Glutamatergic neuron (in vitro differentiated cells): Measurements from ENCODE around the gene IQGAP3. TPM values are rescaled to one million over a fixed set of nuclear protein-coding genes. Genes with fewer than 3 reads are reported as not detected.

Source experiments
- DNase-seq: peaks from one replicate; pipeline ENCODE4 v3.0.0; 2022
- H3K27ac Mint-ChIP-seq: one replicate; pipeline ENCODE4 v1.8.0; 2020; ENCODE audit warnings: mild to moderate bottlenecking, mixed read lengths, inconsistent platforms; ENCODE audit not compliant: unreplicated experiment
- H3K27me3 Mint-ChIP-seq: one replicate; pipeline ENCODE4 v1.8.0; 2020; ENCODE audit warnings: mild to moderate bottlenecking, moderate library complexity, mixed read lengths, inconsistent platforms; ENCODE audit not compliant: unreplicated experiment
- H3K36me3 Mint-ChIP-seq: one replicate; pipeline ENCODE4 v1.8.0; 2020; ENCODE audit warnings: mild to moderate bottlenecking, mixed read lengths, inconsistent platforms; ENCODE audit not compliant: unreplicated experiment
- H3K4me1 Mint-ChIP-seq: one replicate; pipeline ENCODE4 v1.8.0; 2020; ENCODE audit warnings: mild to moderate bottlenecking, low read depth, mixed read lengths, inconsistent platforms; ENCODE audit not compliant: unreplicated experiment
- H3K4me3 Mint-ChIP-seq: one replicate; pipeline ENCODE4 v1.8.0; 2020; ENCODE audit warnings: mild to moderate bottlenecking, mixed read lengths, inconsistent platforms; ENCODE audit not compliant: unreplicated experiment
- H3K9me3 Mint-ChIP-seq: one replicate; pipeline ENCODE4 v1.8.0; 2020; ENCODE audit warnings: mild to moderate bottlenecking, moderate library complexity, mixed read lengths, inconsistent platforms; ENCODE audit not compliant: unreplicated experiment
- total RNA-seq: library from RNA; stranded (reverse); fragmentation: NEBNext Ultra II Directional; extraction: Animal tissue kit (Norgen Biotek cat#: 25700); gene quantifications from one replicate; pipeline ENCODE4 v1.2.1, GENCODE V29; 2021; ENCODE audit not compliant: unreplicated experiment
- TF ChIP-seq, protein P1 (sequence below): fragments of 200-600 bp; sonication (generic); IDR thresholded peaks from one replicate; pipeline ENCODE4 v1.5.0; 2021; ENCODE audit not compliant: partially characterized antibody, unreplicated experiment

The IQGAP3 gene
- total RNA-seq, 1 donor from 2014 or later, result 6.1 TPM

DNA sequence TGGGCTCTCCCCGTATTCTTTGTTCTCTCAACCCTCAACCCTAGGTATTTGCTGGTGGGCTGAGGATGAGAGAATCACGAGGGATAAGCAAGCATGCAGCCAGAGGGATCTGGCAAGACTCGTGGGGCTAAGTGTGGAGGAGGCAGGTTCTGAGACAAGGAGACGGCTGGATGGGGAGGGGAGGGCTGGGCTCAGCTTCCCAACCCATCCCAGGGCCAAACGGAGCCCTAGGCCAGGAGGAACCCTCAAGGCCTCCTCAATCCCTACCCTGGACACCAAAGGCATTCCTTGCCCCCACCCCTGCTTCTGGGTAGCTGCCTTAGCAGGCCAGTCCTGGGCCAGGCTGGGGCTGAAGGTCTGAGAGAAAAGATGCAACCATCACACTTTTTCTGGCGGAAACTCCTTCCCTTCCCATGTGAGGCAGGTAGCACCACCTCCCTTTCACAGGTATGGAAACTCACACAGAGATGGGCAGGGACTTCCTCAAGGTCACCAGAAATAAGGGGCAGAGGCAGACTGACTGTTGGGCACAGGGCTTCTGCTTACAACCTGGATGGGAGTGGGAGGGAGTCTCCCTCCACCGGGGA, 78.0 kb downstream of the IQGAP3 start:
- Mint-ChIP-seq H3K9me3 (peaks cover 30% of the 10 kb centered on the region), H3K4me3 (peak overlapping the region; percentile 83), H3K36me3 (no peaks in the 10 kb centered on the region), H3K4me1 (peaks cover 71% of the 10 kb centered on the region), H3K27ac (peak overlapping the region; percentile 84), H3K27me3 (peaks cover 13% of the 10 kb centered on the region)
- DNase-seq, result no peak
- TF ChIP-seq, protein P1, sequence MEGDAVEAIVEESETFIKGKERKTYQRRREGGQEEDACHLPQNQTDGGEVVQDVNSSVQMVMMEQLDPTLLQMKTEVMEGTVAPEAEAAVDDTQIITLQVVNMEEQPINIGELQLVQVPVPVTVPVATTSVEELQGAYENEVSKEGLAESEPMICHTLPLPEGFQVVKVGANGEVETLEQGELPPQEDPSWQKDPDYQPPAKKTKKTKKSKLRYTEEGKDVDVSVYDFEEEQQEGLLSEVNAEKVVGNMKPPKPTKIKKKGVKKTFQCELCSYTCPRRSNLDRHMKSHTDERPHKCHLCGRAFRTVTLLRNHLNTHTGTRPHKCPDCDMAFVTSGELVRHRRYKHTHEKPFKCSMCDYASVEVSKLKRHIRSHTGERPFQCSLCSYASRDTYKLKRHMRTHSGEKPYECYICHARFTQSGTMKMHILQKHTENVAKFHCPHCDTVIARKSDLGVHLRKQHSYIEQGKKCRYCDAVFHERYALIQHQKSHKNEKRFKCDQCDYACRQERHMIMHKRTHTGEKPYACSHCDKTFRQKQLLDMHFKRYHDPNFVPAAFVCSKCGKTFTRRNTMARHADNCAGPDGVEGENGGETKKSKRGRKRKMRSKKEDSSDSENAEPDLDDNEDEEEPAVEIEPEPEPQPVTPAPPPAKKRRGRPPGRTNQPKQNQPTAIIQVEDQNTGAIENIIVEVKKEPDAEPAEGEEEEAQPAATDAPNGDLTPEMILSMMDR, result no peak

DNA sequence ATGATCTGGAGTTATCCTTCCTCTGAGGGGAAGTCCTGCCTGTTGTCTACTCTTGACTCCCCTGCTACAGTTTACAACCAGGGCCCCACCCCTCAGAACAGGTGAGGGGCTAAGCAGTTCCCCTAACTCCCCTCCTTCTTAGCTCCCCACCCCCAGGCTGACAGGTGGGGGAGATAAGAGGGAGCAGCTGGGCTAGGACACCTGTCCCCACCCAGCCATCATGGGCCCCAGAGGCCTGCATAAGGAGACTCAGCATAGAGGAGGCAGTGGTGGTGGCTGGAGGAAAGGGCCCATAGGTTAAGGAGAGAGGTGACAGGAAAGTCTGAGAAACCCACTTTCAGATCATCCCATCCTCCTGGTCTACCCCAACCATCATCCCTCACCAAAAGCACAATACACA, 78.6 kb downstream of the IQGAP3 start:
- Mint-ChIP-seq H3K4me1 (peaks cover 76% of the 10 kb centered on the region), H3K9me3 (peaks cover 33% of the 10 kb centered on the region), H3K36me3 (no peaks in the 10 kb centered on the region), H3K27me3 (peaks cover 15% of the 10 kb centered on the region), H3K27ac (peak overlapping the region; percentile 84), H3K4me3 (peak overlapping the region; percentile 83)
- no peak for DNase-seq
- TF ChIP-seq, protein P1, result no peak

GRCh38 chr1:156493154-156493631, 79.2 kb downstream of the IQGAP3 start:
- Mint-ChIP-seq H3K27me3 (peaks cover 20% of the 10 kb centered on the region), H3K9me3 (peaks cover 36% of the 10 kb centered on the region), H3K27ac (peak overlapping the region; percentile 100), H3K4me3 (peak overlapping the region; percentile 83), H3K4me1 (peaks cover 80% of the 10 kb centered on the region), H3K36me3 (no peaks in the 10 kb centered on the region)
- TF ChIP-seq, protein P1, result no peak
- DNase-seq, result no peak

DNA sequence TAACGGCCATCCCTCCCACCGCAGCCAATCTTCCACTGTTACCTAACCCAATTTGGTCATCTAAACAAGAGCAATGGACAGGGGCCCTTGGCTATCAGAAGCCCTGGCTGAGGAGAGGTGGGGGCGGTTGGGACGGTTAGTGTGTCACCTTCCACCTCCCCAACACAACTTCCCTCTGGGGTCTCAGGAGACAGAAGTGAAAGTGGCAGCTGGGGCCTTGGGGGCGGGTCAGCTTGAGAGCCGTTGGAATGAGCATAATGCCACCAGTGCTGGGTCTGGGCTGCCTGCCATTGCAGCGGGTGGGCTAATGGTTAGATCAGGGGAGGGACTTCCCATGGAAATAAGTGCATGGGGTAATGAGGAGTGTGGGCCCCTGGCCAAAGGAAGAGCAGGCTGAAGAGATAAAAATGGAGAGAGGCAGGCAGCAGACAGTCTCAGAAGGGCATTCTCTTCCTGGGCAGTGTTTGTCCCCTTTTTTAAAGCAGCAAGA, 79.7 kb downstream of the IQGAP3 start:
- DNase-seq, result no peak
- TF ChIP-seq, protein P1, result no peak

DNA sequence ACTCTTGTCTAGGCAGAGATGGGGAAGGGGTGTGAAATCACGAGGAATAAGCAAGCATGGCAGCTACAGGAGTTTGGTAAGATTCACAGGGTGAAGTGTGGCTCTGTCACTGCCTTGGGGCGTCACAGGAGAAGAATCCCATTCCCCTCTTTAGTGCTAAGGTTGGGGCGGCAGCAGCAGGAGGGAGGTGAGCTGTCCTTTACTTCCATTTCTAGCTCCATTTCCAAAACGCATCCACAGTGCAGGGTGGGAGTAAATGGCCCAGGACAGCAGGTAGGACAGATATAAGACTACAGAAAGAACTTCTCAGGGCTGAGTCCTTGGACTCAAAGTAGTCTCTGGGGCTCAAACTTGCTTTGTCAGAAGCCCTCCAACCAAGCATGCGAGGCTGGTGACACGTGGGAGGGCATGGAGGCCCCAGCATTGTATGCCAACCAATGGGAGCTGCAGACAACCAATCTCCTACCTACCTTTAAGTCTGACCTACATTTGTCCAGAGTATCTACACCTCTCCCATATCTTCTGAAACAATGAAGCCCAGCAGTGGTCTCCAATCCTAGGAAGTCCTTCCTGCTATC, 80.3 kb downstream of the IQGAP3 start:
- Mint-ChIP-seq H3K27me3 (peaks cover 25% of the 10 kb centered on the region), H3K36me3 (no peaks in the 10 kb centered on the region), H3K27ac (peak overlapping the region; percentile 100), H3K4me3 (peak overlapping the region; percentile 83), H3K9me3 (peaks cover 40% of the 10 kb centered on the region), H3K4me1 (peaks cover 80% of the 10 kb centered on the region)
- TF ChIP-seq, protein P1, result no peak
- DNase-seq, result no peak

More for the DNA sequence above, 79.7 kb downstream of the IQGAP3 start:
- Mint-ChIP-seq H3K9me3 (peaks cover 40% of the 10 kb centered on the region), H3K36me3 (no peaks in the 10 kb centered on the region), H3K27me3 (peaks cover 25% of the 10 kb centered on the region), H3K4me3 (peak overlapping the region; percentile 83), H3K27ac (peak overlapping the region; percentile 100), H3K4me1 (peaks cover 81% of the 10 kb centered on the region)
